ENCODE measurements around the gene CMC1.

The CMC1 gene

DNA sequence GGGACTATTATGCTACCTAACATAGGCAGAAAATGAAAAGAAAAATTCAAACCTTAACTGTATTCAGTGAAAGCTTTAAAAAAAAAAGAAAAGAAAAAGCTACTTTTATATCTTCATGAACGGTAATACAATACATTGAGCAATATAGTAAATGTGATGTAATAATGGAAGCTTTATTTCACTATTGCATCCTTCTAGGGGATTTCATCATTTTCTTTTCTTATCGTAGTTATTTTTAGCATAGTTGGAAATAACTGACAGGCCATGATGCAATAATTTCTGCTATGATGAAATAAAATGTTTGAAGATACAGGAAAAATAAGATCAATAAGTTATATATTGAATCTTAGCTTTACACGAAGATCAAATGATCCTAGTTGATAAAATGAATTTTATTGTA lies 66.8 kb downstream of the CMC1 start:
- no peak for DNase-seq

DNA sequence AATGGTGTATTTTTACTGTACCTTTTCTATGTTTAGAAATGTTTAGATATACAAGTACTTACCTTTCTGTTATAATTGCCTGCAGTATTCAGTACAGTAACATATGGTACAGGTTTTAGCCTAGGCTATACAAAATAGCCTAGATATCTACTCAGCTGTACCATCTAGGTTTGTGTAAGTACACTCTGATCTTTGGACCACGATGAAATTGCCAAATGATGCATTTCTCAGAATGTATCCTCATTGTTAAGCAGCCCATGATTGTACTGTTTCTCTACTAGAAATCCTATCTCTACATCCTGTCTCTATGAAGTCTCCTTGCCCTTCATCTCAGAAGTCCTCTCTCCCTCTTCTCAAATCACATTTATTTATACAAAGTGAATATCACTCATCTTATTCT lies 74.3 kb downstream of the CMC1 start:
- DNase-seq: no peak

DNA sequence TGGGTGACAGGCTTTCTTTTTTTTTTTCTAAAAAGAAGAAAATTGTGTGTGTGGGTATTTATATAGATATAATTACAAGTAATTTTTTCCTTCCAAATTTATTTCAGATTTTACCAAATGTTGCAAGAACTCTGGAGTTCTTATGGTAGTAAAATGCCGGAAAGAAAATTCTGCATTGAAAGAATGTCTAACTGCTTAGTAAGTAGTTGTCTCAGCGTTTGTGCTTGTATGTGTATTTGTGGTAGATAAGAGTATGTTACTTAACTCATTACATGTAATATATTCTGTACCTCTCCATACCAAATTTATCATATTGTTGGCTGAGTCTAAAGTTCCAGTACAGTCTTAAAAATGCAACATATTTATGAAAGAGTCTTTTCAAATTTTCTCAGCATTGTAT lies 74.8 kb downstream of the CMC1 start:
- no peak for DNase-seq

DNA sequence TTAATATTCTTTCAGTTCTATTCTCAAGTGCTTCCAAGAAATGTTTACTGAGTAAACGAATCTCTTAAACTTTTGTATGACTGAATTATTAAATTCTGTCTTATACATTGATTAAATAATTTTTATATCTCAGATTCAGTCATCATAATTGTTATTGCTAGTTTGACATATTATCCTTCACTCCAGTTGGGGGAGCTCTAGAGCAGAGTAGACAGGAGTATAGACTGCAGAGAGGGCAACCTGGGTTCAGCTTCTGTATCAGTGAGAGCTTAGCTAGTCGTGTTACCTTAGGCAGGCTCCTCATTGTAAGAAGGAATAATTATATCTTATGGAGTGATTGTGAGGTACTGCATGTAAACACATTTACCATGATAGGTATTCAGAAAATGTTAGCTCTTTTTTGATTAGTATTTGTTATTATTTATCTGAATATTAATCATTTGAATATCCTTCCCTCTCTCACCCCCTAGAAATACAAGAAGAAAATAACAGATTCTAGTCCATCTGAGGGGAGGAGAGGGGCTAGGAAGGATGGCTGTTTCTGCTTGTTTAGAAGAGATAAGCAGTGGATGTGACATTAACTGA lies 76.1 kb downstream of the CMC1 start:
- DNase-seq: peak; percentile 26 to 55

DNA sequence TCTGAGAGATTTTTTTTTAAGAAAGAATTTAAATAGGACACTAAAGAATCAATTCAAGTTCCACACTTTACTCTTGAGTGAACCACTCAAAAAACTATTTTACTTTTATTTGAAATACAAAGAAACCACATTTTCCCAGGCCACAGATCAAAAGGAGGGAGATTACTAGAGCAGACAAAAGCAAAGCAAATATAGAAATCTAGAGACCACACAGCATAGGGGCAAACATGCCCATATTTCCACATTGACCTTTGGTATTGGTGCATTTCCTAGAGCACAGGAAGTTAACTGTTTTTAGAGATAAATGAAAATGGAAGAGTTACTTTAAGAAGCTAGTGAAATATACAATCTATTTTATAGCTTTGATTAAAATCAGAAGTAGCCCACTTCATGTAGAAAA lies 79.6 kb downstream of the CMC1 start:
- DNase-seq: no peak

DNA sequence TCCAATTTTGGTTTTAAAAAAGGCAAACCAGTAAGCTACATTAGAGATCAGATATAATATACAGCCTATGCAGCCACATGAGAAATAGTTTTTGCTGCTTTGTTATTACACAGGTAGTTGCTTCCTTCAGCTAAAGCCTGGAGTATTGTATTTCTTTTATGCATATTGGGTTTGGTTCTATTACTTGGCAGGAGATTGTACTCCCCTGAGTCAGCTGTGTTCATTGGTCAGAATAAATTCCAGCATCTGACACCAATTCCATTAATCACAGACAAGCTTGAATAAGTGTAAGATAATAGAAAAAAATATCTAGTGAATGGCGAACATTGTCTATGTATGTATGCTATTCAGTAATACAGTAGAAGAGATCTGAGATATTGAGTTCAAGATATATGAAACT lies 81.0 kb downstream of the CMC1 start:
- DNase-seq: no peak

DNA sequence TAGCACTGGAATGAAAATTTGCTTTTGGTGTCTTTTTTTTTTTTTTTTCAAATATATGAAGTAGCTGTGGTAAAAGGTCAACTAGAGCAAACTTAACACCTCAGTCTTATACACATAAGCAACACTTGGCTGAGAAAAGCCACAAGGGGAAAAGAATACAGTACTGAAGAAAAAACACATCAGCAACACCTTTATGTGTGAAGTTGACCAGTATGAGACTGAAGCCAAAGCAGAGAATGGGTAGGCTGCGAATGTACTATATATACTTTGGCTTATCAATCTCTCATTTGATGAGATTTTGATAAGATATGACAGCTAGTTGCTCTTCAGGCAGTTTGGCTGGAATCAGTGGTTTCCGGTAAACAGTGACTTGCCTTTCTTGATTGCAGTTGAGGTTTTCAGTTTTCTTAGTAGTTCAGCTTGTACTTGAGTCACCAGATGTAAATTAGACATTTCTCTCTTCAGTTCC lies 85.1 kb downstream of the CMC1 start:
- DNase-seq: no peak

DNA sequence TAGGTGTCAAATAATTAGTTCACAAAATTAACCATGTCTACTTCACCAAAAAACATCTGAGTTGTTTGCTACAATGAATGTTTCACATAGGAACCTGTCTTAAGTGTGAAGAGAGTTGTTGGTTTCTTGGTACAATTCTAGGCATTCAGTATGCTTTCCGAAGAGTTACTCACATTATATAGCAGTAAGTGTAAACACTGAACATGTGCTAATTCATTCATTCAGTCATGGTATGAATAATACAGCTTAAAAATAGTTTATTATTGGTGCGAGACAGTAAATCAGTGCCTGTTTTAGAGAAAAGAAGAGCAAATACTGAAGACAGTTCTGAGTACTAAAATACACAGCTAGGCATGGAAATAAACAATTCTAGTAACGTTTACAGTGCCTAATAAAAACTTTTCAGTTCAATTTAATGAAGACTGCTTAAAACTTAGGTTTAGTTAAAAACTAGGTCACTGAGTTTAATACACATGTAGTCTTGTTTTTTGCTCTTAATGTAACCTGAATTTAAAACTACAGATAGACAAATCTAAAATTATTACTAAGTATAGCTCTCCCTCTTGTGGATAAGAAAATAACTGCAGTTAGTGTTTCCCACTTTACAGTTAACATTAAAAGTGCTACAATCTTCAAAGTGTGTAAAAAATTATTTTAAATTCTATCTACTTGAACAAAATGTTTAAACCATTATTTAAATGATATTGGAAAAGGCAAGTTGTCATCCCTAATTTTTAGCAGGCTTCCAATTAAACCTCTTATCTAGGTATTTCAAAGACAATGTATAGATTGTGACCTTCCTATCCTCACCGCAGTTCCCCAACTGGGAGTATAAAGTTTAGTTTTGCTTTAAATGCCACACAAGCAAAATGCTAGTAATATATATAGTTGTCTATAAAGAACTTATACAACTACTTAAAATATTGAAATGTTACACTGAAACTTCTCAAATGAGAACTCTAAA lies 87.1 kb downstream of the CMC1 start:
- DNase-seq: peak in 1 of 2 experiments; percentile 60

DNA sequence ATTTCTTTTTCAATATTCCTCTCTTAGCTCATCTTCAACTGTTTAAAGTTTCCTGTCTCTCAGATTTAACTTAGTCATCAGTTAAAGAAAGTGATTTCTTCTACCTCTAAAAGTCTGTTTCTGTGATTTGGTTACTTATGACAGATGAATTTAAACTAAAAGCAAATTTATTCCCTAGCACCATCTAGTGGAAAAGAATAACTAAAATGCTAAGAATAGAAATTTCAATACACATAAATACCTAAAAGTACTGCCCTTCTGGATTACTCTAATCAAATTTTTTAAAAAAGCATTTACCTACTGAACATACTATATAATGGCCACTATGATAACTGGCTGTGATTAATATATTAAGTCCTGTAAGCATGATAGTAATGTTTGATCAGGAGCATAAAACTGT lies 93.1 kb downstream of the CMC1 start:
- DNase-seq: peak in 1 of 2 experiments; percentile 34

DNA sequence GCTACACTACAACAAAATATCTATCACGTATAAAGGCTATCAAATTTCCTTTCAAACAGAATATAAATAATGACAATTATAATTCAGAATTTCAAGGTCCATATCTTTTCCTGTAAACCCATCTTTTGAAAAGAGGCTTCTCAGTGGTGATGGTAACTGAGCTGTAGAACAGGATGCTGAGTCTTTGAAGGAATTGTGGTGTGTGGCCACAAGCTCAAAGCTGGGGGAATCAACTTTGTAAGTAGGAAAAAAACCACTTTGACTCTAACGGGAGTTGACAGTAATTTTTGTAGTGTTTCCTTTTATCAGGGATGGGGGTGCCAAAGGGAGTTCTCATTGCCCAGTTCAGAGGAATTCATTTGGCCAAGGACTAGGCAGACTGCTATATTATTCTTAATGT lies 93.8 kb downstream of the CMC1 start:
- DNase-seq: no peak

DNA sequence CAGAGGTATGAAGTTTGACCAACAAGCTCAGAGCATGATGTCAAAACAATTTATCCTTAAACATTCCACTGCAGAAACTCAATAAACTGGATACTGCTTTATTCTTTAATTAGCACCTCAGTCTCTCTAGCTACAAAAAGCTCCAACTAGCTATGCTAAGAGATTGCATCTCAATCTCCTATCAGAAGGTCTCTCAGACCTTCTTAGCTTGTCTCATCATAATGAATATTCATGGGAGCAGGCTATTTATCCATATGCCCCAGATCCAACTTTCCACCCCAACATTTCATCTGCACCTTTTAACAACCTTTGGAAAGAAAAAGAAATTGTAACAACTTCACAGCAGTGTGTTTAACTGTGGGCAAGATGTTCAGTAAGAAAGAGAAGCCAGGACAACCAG lies 95.8 kb downstream of the CMC1 start:
- no peak for DNase-seq

DNA sequence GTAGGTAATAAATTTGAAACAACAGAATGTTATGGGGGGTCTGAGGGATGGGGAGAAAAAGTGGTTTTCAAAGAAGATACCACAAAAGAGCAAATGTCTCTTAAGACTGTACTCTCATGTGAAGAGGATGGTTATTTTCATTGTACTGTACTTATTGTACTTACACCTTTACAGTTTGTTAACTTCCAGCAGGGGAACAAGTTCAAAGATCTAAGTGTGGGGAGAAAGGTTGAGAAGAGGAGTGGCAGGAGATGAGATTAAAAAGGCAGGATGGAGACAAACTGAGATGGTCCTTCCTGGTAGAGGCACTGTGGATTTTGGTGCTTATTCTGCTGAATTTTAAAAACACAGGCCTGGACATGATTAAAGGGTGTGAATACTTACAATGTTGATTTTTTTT lies 101.7 kb downstream of the CMC1 start:
- DNase-seq: no peak

DNA sequence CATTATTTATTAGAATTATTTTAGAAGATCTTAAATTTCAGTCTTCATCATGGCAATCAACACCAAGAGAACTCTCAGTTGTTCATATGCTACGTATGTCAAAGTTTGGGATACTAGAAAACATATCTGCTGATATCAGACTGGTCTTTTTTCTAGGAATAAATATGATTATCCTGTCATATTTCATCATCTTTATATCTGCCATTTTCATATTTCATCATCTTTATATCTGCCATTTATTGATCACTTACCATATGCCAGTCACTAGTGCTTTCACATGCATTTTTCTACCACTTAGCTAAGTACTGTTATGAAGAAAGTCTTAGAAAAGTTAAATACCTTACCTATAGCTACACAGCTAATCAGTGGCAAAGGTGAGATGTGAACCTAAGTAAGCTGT lies 104.3 kb downstream of the CMC1 start:
- DNase-seq: no peak

DNA sequence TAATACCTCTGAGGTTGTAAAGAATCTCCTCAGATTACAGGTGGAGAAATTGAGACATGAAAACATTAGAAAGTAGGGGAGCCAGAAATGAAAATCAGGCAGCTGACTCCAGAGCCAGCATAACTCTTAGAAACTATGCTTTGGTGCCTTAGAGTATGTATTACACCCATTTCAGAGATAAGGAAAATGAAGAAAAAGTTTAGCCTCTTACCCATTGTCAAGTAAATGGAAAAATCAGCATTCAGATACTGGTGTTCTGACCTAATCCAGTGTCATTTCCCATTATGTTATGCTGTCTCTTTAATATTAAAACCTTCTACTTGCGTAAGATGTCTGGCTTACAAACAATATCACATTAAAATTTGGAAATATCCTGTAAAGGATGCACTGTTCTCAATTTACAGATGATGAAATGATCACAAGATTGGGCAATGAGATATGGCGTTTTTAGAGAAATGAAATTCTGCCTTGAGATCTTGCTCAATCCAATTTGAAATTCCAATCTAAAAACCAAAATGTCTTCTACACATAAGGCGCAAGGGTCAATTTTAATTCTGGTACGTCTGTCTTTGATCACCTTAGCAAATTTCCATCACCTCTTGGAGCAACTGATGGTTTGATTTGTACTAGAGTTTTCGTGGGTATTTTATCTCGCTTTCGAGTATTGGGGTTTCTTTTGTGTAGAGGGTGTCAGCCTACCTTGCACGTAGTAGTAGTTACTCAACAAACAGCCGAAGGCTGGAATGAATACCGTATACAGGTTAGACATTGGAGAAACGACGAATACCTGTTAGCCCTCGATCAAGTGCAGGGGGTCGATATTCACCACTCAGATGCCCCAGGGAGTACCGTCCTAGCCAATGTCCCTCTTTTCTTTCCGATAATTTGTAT lies 106.2 kb downstream of the CMC1 start:
- DNase-seq: no peak

DNA sequence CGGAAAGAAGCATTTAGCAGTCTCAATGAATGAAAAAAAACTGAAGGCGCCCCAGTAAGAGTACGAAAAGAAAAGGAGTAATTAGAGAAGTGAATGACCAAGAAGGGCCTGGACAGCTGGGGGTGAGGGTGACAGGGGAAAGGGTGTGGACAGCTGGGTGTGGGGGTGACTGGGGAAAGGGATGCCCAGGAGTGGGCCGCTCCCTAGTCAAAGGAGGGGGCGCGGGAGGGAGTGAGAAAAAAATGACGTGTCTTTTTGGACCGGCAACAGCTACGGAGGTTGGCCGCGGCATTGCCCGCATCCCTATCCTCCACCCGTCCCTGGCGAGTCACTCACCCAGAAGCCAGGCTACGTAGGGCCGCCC lies 106.8 kb downstream of the CMC1 start:
- DNase-seq: no peak

DNA sequence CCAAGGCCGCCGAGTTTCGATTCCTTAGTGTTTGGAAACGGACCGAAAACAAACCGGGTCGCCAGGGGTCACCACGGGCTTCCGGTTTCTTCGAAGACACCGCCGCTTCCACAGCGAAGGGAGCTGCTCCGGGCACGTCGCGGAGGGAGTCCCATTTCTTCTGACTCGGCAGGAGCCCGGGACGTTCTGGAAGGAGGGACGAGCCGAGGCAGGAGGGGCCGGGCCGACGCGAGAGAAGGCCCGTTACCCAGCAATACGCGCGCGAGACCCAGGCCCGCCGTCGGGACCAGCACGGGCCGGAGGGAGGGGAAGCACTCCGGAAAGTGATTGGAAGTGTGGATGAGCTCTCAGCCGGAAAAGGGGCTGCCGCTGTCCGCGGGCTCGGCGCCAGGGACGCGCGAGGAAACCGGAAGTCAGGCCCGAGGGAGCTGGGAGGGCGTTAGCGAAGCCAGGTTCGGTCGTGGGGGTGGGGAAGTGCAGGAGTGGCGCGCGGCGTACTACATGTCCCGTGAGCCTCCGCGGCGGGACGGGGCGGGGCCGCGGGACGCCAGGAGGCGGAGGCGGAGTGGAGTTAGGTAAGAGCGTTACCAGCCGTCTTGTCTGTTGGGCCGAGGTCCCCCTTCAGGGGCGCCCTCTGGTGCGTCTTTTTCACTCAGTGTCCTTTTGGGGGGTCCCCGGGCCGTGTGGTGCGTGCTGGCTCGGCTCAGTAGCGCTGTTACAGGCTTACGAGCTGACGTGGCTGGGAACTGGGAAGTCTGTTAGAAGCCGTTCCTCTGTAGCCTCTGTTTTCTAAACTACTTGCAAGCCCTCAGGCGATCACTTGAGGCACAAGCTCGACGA lies 107.4 kb downstream of the CMC1 start, which contains the start of the genes AZI2 and ZCWPW2:
Gene AZI2, minus strand, starts transcription at position 196 of the 840 bp plus-strand sequence. CDS start 8,207 bp downstream, outside the sequence.
Gene ZCWPW2, plus strand, starts transcription at position 93 of the 840 bp plus-strand sequence. CDS start 64,348 bp downstream, outside the sequence.
- DNase-seq: peak; percentile 88 to 96

DNA sequence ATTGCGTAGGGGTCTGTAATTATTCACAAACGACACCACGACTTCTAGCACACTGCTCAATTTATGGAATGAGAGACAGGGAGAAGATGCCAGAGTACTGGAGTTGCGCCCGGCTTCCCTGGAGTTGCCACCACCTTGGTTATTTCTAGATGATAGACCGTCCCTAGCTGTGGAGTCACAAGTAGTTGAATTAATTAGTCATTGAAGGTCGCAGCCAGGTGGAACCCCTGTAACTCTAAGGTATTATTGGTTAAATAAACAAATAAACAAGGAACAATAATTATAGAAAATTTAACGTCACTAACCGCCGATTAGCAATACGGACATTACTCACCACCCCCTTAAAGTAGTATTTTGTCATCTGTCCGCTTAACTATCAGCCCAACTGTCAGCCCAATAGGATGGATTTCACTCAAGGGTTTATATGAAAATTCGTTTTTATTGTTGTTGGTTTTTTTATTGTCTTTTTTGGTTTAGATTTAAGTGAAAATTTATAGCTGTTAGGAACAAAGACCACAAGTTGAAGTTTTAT lies 108.1 kb downstream of the CMC1 start:
- no peak for DNase-seq

Measured in SW 1271 (cell line).